T-helper 1 cell treated with Interleukin-12 subunit alpha and Interleukin-12 subunit beta and Interleukin-4 antibody, amounts not matched to agents 30 μg/mL and 1 μg/mL, for 36 hours (primary cell): ENCODE data around the gene BMPR1A.

Experiments
- H3K27ac Mint-ChIP-seq: one replicate; pipeline ENCODE4 v1.8.0; 2021; ENCODE audit warnings: mild to moderate bottlenecking, mixed read lengths
- H3K27me3 Mint-ChIP-seq: one replicate; pipeline ENCODE4 v1.8.0; 2021; ENCODE audit warnings: low read depth, mixed read lengths
- H3K36me3 Mint-ChIP-seq: one replicate; pipeline ENCODE4 v1.8.0; 2021; ENCODE audit warnings: low read depth, mixed read lengths
- H3K4me1 Mint-ChIP-seq: one replicate; pipeline ENCODE4 v1.8.0; 2021; ENCODE audit warnings: low read depth, mixed read lengths
- H3K4me3 Mint-ChIP-seq: one replicate; pipeline ENCODE4 v1.8.0; 2021; ENCODE audit warnings: mild to moderate bottlenecking, moderate library complexity, mixed read lengths
- H3K9me3 Mint-ChIP-seq: one replicate; pipeline ENCODE4 v1.8.0; 2021; ENCODE audit warnings: mixed read lengths

The BMPR1A gene

GRCh38 chr10:86953747-86954680 lies 197.6 kb downstream of the BMPR1A start:
- Mint-ChIP-seq H3K27me3 (no peaks in the 10 kb centered on the region), H3K4me3 (no peak overlapping the region), H3K9me3 (peaks cover 12% of the 10 kb centered on the region)

GRCh38 chr10:86954681-86955500 lies 198.5 kb downstream of the BMPR1A start:
- peaks cover 12% of the 10 kb centered on the region for H3K9me3 Mint-ChIP-seq
- no peaks in the 10 kb centered on the region for H3K27me3 Mint-ChIP-seq
- H3K4me1 Mint-ChIP-seq: peaks cover 5% of the 10 kb centered on the region
- peaks cover 6% of the 10 kb centered on the region for H3K36me3 Mint-ChIP-seq
- H3K27ac Mint-ChIP-seq: no peak overlapping the region
- H3K4me3 Mint-ChIP-seq: no peak overlapping the region

More at GRCh38 chr10:86953747-86954680, 197.6 kb downstream of the BMPR1A start:
- Mint-ChIP-seq H3K4me1 (peaks cover 5% of the 10 kb centered on the region), H3K36me3 (peaks cover 6% of the 10 kb centered on the region), H3K27ac (no peak overlapping the region)

- Mint-ChIP-seq H3K27me3 (no peaks in the 10 kb centered on the region), H3K4me1 (no peaks in the 10 kb centered on the region), H3K36me3 (peaks cover 2% of the 10 kb centered on the region), H3K9me3 (peaks cover 9% of the 10 kb centered on the region), H3K4me3 (no peak overlapping the region), H3K27ac (no peak overlapping the region)
These were observed 199.2 kb downstream of the BMPR1A start for GRCh38 chr10:86955501-86956194.

- Mint-ChIP-seq H3K9me3 (peaks cover 9% of the 10 kb centered on the region), H3K36me3 (peaks cover 2% of the 10 kb centered on the region), H3K27me3 (no peaks in the 10 kb centered on the region), H3K27ac (no peak overlapping the region), H3K4me1 (no peaks in the 10 kb centered on the region), H3K4me3 (no peak overlapping the region)
These were observed 199.9 kb downstream of the BMPR1A start for GRCh38 chr10:86956195-86956847.

GRCh38 chr10:86956848-86957448 lies 200.5 kb downstream of the BMPR1A start:
- no peak overlapping the region for H3K27ac Mint-ChIP-seq
- H3K36me3 Mint-ChIP-seq: peaks cover 2% of the 10 kb centered on the region

GRCh38 chr10:86957471-86958115 lies 201.2 kb downstream of the BMPR1A start, which contains the start of gene MMRN2:
MMRN2 (minus strand) TSS chr10:86957615; CDS start chr10:86957541, 74 bp downstream.
- Mint-ChIP-seq H3K27me3 (no peaks in the 10 kb centered on the region), H3K9me3 (peaks cover under 1% of the 10 kb centered on the region), H3K36me3 (no peaks in the 10 kb centered on the region), H3K27ac (no peak within 1 kb of the TSS), H3K4me3 (no peak within 1 kb of the TSS), H3K4me1 (no peaks in the 10 kb centered on the region)

More at GRCh38 chr10:86956848-86957448, 200.5 kb downstream of the BMPR1A start:
- H3K9me3 Mint-ChIP-seq: peaks cover 7% of the 10 kb centered on the region
- H3K27me3 Mint-ChIP-seq: no peaks in the 10 kb centered on the region
- H3K4me3 Mint-ChIP-seq: no peak overlapping the region
- no peaks in the 10 kb centered on the region for H3K4me1 Mint-ChIP-seq

GRCh38 chr10:86958116-86958900 lies 201.9 kb downstream of the BMPR1A start, which contains the start of gene SNCG:
SNCG (plus strand) TSS chr10:86958599; CDS start chr10:86958698, 99 bp downstream.
- H3K36me3 Mint-ChIP-seq: no peaks in the 10 kb centered on the region
- H3K27me3 Mint-ChIP-seq: no peaks in the 10 kb centered on the region
- no peaks in the 10 kb centered on the region for H3K9me3 Mint-ChIP-seq
- H3K4me1 Mint-ChIP-seq: no peaks in the 10 kb centered on the region
- H3K27ac Mint-ChIP-seq: no peak within 1 kb of the TSS
- H3K4me3 Mint-ChIP-seq: no peak within 1 kb of the TSS

- Mint-ChIP-seq H3K9me3 (no peaks in the 10 kb centered on the region), H3K4me3 (no peak overlapping the region), H3K4me1 (no peaks in the 10 kb centered on the region), H3K27me3 (no peaks in the 10 kb centered on the region), H3K36me3 (no peaks in the 10 kb centered on the region), H3K27ac (no peak overlapping the region)
These were observed 202.7 kb downstream of the BMPR1A start for GRCh38 chr10:86958901-86959736.

- H3K9me3 Mint-ChIP-seq: no peaks in the 10 kb centered on the region
- H3K27me3 Mint-ChIP-seq: no peaks in the 10 kb centered on the region
- H3K36me3 Mint-ChIP-seq: no peaks in the 10 kb centered on the region
- H3K27ac Mint-ChIP-seq: no peak overlapping the region
- no peaks in the 10 kb centered on the region for H3K4me1 Mint-ChIP-seq
- no peak overlapping the region for H3K4me3 Mint-ChIP-seq
These were observed 203.3 kb downstream of the BMPR1A start for GRCh38 chr10:86959737-86960002.

GRCh38 chr10:86960003-86960862 lies 203.8 kb downstream of the BMPR1A start:
- no peaks in the 10 kb centered on the region for H3K9me3 Mint-ChIP-seq
- no peaks in the 10 kb centered on the region for H3K4me1 Mint-ChIP-seq
- no peaks in the 10 kb centered on the region for H3K27me3 Mint-ChIP-seq
- H3K27ac Mint-ChIP-seq: no peak overlapping the region
- no peaks in the 10 kb centered on the region for H3K36me3 Mint-ChIP-seq
- no peak overlapping the region for H3K4me3 Mint-ChIP-seq

- H3K27me3 Mint-ChIP-seq: no peaks in the 10 kb centered on the region
- no peak overlapping the region for H3K27ac Mint-ChIP-seq
- no peaks in the 10 kb centered on the region for H3K36me3 Mint-ChIP-seq
- no peaks in the 10 kb centered on the region for H3K9me3 Mint-ChIP-seq
- H3K4me1 Mint-ChIP-seq: peaks cover 5% of the 10 kb centered on the region
- no peak overlapping the region for H3K4me3 Mint-ChIP-seq
These were observed 204.5 kb downstream of the BMPR1A start for GRCh38 chr10:86960863-86961434.
